ENCODE results near the gene KCNJ6. TPM values are rescaled to one million over a fixed set of nuclear protein-coding genes. Genes with fewer than 3 reads are reported as not detected.
"Not testable (repeated sequence)": the region's sequence is repeated elsewhere in the genome, so short reads cannot be mapped to it uniquely, and the experiment has no call there.

KCNJ6 gene
- total RNA-seq, 1 donor from 2014 or later, result not detected

DNA sequence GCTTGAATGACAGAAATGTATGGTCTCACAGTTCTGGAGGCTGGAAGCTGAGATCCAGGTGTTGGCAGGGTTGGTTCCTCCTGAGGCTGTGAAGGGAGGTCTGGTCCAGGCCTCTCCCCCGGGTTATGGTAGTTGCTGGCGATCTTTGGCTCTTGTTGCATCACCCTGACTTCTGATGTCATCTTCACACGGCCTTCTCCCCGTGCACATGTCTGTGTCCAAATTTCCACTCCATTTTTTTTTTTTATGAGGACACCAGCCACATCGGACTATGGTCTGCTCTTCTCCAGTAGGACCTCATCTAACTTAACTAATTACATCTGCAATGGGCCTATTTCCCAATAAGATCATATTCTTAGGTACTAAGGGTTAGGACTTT, 232.2 kb downstream of the KCNJ6 start:
- DNase-seq (ENCODE audit: low read depth in 2 of 2), result no peak

DNA sequence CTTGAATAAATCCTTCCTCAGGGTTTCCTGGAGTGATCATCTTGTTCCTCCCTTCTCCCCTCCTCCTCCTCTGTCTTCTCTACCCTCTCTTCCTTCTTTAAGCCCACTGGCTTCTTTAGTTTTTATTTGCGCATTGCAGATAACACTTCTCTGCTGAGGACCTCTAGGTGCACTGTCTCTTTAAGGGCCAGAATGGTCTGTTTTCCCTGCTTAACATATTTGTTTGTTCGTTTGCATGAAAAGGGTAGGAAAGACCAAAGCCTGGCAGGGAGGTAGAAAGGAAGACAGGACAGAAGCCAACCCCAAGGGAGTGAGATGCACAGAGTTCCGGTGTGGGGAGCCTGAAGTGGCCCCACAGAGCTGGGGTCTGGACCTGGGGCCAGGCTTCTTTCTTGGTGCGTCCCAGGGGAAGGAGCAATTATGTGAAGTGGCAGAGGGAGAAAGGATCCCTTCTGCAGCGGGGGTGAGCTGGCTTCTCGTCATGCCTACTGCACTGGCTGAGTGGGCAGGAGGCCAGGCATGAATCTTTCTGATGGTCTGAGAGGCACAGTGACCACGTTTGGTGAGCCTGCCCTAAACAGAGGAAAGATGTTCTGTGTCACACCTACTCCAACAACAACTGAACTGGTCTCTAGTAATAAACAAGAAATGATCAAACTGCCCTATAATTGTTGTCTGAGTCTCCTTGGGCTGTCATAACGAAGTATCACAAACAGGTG, 232.7 kb downstream of the KCNJ6 start:
- no peak for DNase-seq (ENCODE audit: low read depth in 2 of 2)

DNA sequence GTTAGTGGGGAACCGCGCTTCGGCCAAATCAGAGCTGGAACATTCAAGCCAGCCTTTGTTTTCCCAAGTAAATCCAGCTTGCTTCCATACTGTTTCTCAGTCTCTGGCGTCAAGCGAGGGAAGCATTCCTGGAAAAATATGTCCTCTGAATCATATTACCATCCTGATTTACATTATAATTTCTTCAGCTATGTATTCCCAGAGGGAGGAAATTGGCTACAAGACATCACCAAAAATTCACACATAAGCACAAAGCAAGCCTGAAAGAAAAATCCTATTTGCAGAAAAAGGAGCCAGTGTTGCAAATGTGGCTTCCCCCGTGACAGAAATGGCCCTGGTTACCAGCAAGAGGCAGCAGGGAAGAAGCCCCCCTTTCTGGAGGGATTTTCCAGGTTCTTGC, 233.3 kb downstream of the KCNJ6 start:
- no peak for DNase-seq (ENCODE audit: low read depth in 2 of 2)

DNA sequence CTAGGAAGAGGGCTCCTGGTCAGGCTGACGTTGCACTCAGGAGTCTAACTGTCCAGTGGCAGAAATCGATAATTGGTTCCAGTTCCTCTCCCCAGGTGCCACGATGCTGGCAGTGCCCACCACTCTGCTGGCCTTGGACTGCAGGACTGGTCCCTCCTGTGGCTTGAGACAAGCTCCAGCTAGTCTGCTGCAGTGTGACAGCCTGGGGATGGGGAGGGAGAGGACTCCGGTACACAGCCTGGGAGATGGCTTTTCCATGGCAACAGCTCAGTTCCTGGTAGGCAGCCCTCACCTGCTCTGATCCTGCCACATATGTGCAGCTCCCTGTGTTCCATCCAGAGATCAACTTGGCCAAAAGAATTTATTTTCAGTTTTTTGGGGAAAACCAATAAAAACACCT, 239.3 kb downstream of the KCNJ6 start:
- DNase-seq (ENCODE audit: low read depth in 2 of 2), result no peak

DNA sequence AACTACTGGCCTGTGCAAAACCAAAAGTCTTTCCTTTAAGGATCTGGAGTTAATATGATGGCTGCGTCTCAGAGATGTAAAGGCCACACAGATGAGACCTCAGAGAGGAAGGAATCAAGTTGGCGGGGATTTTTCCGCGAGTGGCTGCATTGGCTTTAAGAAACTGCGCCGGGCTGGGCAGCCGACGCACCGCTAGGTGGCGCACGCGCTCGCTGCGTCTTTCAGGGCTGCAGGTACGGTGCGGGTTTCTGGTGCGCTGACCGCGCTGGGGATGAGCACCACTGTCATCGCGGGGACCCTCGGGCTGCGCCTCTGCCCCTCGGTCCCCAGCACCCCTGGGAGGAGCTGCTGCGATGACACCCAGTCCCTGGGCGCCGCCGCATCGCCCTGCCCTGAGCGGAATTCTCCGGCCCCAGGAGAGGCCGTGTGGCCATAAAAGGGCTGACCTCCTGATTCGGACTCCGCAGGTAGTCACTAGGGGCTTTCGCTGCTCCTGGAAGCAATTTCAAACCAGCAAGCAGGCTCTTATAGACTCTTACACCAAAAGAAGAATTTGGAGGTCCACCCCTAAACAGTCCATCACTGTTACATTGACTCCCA, 241.0 kb downstream of the KCNJ6 start:
- peak; percentile 30 to 58 for DNase-seq (ENCODE audit: low read depth in 2 of 2)

DNA sequence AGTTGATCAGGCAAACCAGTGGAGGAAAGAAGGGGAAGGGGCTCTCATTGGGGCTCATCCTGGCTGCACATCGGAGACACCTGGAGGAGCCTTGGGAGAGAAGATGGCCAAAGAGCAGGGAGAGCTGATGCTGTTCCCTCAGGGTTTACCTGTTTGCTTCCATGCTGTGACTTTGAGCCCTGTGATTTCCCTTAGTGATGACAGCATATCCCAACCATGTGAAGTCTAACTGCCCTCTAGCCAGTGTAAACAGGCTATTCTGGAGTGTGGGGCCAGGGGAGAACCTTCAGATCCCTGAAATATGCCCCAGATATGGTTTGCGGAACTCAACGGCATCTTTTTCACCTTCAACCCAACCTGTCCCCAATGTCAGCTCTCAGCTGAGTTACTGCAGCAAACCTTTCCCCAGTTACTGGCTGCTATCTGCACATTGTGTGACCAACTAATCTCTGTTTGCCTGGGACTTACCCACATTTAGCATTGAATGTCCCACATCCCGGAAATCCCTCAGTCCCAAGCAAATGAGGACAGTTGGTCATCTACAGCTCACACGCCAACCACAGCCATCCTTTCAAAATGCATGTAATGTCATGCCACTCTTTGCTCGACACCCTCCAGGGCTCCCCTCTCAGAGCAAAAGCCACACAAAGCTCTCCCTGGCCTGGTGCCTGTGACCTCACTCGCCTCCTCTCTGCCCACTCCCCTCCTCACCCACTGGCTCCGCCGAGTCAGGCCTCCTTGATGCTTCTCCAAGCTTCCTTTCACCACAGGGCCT, 242.3 kb downstream of the KCNJ6 start:
- DNase-seq (ENCODE audit: low read depth in 2 of 2), result no peak

DNA sequence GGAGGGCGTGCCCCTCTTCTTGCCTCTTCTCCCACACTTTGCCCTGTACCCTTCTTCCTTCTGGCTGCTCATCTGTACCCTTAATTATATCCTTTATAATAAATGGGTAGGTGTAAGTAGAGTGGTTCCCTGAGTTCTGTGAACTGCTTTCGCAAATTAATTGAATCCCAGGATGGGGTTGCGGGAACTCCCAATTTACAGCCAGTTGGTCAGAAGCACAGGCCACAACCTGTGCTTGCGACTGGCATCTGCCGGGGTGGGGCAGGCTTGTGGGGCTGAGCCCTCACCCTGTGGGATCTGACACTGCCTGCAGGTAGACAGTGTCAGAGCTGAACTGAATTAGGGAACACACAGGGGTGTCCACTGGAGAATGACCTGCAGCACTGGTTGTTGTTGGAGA, 244.9 kb downstream of the KCNJ6 start:
- no peak for DNase-seq (ENCODE audit: low read depth in 2 of 2)

DNA sequence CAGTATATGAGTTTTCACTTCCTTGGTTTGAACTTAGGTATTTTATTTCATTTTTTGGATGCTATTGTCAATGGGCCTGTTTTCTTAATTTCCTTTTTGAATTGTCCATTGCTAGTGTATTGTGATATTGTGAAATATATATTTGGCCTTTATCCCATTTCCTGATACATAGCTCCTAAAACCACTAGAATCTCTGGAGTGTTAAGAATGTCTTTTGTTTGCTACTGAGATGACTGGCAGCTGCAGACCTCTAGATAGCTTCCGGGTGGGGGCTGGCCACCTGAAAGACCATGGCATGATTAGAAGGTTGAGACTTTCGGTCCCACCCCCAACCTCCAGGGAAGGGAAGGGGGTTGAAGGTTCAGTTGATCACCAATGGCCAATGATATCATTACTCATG, 245.4 kb downstream of the KCNJ6 start:
- peak; percentile 9 to 32 for DNase-seq (ENCODE audit: low read depth in 2 of 2)

DNA sequence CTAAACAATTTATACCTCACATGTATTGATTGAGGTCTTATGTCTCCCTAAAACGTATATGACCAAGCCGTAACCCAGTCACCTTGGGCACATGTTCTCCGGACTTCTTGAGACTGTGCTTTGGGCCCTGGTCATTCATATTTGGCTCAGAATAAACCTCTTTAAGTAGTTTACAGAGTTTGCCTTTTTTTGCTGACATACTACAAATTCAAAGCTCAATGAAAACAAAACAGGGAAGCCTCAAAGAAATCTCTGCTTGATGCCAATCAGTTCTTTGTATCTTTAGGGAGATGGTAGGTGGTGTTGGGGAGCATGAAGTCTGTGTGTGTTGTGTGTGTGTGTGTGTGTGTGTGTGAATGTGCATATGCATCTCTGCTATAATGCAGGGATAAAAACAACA, 247.0 kb downstream of the KCNJ6 start:
- DNase-seq (ENCODE audit: low read depth in 2 of 2), result no peak

DNA sequence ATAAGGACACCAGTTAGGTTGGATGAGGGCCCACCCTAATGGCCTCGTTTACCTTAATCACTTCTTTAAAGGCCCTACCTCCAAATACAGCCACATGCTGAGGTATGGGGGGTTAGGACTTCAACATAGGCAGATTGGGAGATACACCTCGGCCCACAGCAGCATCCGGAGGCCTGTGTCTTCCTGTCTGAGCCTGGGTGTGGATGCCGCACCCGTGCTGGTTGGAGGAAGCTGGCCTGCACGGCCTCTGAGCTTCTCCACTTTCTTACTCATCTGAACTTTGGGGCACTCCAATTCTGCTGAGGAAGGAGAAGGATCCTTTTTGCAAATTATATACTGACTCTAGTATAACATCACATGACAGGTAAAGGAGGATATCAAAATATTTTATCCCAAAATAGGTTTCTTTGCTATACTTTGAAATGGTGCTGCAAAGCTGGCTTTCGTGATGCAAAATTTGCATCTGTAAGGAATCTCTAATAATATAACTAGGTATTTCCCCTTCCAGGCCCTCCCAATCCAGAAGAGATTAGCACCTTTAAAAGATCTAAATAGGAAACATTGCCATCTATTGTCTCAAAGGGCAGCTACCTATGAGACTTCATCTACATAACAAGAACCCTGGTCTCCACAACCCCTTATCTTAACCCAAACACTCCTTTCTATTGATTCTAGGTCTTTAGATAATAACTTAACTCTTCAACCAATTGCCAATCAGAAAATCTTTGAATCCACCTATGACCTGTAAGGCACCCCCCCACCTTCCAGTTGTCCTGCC, 247.6 kb downstream of the KCNJ6 start:
- no peak for DNase-seq (ENCODE audit: low read depth in 2 of 2)

DNA sequence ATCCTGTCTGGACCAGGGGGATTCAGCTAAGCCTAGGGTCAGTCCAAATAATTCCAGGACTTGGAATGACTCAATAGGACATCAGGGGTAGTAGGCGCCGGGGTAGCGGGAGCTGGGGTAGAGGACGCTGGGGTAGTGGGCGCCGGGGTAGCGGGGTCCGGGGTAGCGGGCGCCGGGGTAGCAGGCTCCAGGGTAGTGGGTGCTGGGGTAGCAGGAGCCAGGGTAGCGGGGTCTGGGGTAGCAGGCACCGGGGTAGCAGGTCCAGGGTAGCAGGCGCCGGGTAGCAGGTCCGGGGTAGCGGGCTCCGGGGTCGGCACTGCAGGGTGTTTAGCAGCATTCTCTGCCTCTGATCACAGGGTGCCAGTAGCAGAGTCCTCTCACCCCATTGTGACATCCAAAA, 248.9 kb downstream of the KCNJ6 start:
- DNase-seq (ENCODE audit: low read depth in 2 of 2), result no peak

DNA sequence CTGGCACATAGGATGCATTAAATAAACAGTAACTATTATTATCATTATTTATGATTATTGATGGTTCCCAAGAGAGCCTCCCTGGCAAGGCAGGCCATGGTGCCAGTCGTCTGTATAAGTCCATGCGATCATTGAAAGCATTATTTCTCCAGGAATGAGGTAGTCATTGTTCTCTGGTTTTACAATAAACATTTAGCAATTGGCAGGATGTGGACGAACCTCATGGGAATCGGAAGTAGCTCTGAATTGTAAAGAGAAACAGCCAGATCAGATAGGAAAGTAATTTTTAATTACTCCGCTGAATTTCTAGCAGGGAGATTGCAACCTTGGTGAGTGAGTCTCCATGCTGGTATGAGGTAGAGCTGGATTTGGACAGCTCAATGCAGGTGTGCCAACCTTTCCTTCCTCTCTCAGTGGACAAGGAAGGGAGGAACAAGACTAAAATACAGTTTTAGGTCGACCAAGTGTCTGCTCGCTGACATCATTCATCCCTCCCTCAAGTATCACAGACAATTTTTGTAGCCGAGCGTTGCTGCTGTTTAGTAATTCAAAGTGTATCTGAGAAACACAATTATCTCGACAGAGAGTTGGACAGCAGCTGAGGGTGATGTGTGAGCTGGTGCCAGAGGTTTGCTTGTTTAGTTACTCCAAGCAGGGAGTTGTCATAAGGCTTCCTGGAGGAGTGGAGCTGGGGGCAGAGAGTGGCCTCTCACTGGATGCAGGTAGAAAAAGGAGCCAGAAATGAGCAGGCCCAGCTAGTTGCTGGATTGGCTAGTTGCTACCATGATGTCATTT, 250.8 kb downstream of the KCNJ6 start:
- DNase-seq (ENCODE audit: low read depth in 2 of 2), result peak; percentile 71 to 89

DNA sequence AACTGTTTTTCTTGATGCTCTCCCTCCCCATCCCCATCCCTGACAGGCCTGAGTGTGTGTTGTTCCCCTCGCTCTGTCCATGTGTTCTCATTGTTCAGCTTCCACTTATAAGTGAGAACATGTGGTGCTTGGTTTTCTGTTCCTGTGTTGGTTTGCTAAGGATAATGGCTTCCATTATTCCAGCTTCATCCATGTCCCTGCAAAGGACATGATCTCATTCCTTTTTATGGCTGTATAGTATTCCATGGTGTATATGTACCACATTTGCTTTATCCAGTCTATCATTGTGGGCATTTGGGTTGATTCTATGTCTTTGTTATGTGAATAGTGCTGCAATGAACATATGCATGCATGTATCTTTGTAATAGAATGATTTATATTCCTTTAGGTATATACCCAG, 254.0 kb downstream of the KCNJ6 start:
- DNase-seq (ENCODE audit: low read depth in 2 of 2), result not testable (repeated sequence)

DNA sequence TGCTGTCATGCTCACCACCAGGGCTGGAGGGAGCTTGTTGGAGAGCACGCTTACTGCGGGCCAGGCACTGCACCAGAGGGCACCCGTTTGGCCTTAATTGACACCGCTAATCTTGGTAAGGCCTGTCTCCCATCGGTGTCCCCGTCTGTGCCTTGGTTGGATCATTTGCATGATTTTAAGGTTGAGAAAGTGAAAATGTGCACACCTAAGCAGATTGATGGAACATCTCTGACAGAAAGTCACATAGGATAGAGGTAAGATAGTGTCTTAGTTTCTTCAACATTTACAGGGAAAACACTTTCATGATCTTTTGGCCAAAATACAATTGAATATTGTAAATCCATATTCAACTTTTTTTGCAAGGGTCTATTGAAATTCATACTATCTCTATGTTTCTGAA, 255.5 kb downstream of the KCNJ6 start:
- DNase-seq (ENCODE audit: low read depth in 2 of 2), result no peak

DNA sequence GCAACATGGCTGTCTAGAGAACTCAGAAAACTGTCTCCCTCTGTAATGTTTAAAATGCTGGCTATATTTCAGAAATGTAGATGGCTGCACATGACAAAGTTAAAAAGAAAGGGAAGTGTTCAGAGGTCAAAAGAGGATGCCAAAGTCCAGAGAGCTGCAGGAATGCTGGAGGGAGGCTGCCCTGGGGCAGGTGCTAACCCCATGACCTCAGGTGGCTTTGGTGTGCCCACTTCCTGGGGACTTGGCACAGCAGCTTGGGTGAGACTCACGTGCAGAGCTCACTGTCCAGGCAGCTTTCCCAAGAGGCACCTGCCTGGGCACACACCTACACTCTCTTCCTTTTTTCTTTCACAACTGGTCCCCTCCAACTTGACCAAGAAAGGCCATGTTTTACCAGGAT, 256.4 kb downstream of the KCNJ6 start:
- no peak for DNase-seq (ENCODE audit: low read depth in 2 of 2)

DNA sequence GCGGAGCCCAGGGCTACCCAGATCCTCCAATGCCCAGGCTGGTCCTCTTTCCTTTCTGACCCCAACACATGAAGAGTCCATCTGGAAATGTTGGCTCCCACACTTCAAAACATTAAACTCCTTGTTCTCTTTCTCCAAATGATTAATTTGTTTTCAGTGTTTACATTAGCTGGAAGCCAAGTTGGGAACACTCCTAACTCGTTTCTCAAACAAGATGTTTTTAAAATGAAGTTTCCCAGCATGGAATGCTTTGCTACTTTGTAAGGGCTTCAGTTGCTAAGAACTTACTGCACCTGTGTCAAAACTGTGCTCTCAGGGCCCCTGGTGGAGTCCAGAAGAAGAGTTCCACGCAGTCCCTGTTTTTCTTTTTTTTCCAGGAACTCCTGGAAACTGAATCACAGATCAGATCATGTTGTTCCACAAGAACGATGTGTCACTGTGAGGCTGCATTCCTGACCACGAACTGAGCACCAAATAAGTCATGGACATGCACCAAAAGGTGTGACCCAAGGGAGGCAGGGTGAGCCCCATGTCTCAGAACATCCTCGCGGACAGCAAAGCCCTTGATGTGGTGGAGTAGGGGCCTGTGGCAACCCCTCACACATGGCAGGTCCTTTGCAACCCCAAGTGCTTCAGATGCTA, 257.3 kb downstream of the KCNJ6 start:
- DNase-seq (ENCODE audit: low read depth in 2 of 2), result peak; percentile 80 to 95

DNA sequence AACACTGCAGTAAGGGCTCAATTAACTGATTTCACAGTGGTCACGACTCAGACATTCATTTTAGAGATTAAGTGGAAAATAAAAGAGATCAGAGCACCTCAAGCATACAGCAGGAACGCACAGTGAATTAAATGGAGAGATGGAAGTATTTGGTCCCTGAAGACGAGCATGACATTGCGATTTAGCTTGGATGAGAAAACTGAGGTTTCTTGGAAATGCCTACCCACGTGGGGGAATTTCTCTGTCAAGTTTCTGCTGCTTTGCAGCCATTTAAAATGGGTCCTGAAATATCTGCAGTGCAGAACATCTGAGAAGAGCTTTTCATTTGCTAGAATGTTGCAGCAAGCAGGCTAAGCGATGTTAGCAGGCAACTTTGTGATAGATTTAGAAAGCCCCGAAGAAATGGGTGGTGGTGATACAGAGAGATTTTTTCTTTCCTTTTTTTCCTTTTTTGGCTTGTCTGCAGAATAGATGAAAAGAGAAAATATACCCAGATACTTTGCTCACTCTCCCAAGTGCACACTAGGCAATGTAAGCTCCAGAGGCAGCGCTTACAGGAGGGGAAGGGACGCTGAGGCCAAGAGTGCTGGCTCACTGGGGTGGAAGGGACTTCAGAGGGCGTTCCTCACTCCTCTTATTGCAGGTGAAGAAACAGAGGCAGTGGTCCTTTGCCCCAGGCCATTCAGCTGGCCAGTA, 258.0 kb downstream of the KCNJ6 start:
- DNase-seq (ENCODE audit: low read depth in 2 of 2), result no peak

DNA sequence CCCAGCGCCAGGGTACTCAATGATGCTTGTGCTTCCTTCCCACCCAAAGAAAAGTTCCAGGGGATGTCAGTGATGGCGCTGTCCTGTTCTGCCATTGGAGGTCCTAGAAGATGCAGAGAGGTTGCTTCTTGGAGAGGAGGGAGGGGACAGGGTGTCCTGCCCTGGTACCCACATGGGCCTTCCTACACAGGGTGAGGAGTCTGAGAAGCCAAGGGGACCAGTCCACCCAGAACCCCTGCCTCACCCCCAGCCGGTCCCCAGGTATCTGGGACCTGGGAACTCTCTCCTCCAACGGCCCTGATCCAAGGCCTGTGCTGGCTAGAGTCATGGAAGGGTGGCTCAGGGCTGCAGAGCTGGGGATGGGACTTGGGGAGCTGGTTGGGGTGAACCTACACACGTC, 259.4 kb downstream of the KCNJ6 start:
- DNase-seq (ENCODE audit: low read depth in 2 of 2), result no peak

DNA sequence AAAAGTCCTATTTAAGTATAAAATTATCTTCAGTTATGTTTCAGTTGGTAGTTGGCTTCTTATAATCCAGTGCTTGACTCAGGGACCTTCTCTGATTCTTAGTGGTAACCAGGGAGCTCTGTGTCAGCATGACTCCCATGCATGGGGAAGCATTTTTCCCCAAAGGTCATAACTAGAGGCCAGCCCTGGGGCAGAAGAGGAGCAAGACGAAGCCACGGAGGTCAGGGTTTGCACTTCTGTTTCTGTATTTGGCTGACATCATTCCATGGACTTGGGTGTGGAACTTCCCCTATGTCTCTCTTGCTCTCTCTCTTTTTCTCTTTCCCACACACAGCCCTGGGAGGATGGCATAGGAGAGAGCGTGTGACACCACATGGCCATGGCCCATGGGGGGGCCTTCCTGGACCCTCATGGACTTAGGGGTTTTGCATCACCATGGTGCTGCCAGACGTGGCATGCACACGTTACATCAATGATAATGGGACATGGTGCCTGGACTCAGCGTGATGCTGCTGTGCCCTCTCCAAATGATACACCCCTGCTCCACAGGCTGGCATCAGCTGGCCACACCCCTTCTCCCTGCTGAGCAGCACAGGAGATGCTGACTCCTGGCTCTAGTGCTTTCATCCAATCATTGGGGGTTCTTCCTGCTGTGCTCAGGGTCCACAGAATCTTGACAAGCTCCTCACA, 260.5 kb downstream of the KCNJ6 start:
- DNase-seq (ENCODE audit: low read depth in 2 of 2), result no peak

DNA sequence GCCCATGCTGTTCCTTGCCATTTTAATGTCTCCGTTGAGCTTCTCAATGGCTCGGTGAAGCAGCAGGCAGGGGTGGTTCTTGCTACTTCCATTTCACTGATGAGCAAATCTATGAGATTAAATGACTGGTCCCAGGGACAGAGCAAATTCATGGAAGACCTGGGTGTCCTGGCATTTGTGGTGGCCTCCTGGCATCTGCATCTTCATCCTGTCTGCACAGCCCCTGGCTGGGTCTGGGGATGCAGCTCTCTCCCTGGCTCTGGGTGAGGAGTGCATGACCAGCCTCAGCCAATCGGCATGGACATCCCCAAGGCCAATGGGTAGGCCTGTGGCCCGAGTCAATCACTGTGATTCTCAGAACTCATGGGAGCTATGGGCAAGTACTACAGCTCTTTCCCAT, 261.7 kb downstream of the KCNJ6 start:
- no peak for DNase-seq (ENCODE audit: low read depth in 2 of 2)
